Measurements from ENCODE around the gene MRM2. TPM values are rescaled to one million over a fixed set of nuclear protein-coding genes. Genes with fewer than 3 reads are reported as not detected.

Gene MRM2
- total RNA-seq, 2 experiments from 2014 or later = 28.7 to 32.1 TPM

DNA sequence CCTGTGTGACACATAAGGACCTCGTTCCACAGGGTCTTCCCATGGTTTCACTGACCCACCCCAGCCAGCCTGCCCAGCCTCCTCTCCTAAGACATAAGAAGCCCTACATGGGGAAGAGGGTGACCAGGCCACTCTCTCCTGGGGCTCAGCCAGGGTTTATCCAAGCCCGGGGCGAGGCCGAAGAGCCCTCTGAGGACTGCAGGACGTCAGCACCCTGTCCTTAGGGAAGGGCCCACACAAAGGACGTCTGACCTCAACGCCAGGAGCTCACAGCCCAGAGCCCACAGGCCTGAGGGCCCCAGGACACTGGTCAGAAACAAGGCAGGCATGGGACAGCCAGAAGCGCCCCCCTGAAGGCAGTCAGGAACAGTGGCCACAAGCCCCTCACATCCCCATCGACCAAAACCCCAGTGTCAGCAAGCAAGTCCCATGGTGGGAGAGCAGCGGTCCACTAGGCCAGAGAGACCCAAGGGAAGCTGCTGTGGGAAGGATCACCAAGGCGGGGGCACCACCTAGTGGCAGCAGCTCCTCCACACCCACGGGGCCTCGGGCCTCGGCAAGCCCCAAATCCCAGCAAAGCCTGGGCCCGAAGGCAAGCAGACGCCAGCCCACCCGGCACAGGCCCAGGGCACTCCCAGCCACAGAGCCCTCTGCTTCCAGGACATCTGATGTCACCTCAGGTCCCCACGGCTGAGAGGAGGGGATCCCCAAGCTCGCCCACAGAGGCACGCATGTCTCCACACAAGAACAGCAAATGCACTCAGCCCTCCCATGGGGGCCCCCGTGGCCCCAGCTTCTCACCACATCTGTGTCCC is 32.7 kb downstream of the MRM2 start:
- Mint-ChIP-seq H3K4me3 (no peak overlapping the region), H3K27me3 (no peaks in the 10 kb centered on the region), H3K27ac (no peak overlapping the region), H3K36me3 (ENCODE audit: low read depth) (peaks cover 16% of the 10 kb centered on the region), H3K9me3 (ENCODE audit: low read depth) (no peaks in the 10 kb centered on the region), H3K4me1 (peaks cover 4% of the 10 kb centered on the region)
- DNase-seq (peak; percentile 72), ATAC-seq (no peak)
- CTCF ChIA-PET = interaction anchor here (0.6 to 1.0 kb wide), 2 partner anchors 38 to 654 kb away, joined by 3 to 4 read pairs; no protein-coding TSS in a partner anchor
- POLR2A ChIA-PET = no interaction called here
- intact Hi-C loops (cut with DNase I, micrococcal nuclease) = loop anchor here in 1 of 2 experiments (1.0 to 5.0 kb wide), 3 partner anchors 107 to 630 kb away; no protein-coding TSS in a partner anchor

DNA sequence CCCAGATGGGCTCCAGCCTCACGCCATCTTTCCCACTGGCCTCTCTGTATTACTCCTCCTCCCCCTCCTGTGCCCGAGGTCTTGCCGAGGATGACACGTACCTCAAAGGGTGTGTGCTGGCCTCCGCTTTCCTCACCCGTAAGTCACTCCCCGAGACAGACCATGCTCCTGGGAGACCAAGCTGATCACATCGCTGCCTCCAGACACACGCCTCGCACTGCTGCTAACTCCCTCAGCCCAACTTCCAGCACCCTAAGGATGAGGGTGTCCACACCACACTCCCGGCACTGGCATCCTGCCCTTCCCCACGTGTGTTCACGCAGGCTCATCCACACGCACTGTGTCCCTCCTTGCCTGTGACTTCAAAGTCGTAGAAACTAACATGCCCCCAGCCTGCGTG is 33.3 kb downstream of the MRM2 start:
- ChIA-PET POLR2A (no interaction called here), CTCF (interaction anchor here (1.0 kb wide), 1 partner anchor 37 kb away, joined by 3 read pairs; no protein-coding TSS in a partner anchor)
- Mint-ChIP-seq H3K4me3 (no peak overlapping the region), H3K9me3 (ENCODE audit: low read depth) (no peaks in the 10 kb centered on the region), H3K4me1 (peaks cover 4% of the 10 kb centered on the region), H3K27ac (no peak overlapping the region), H3K27me3 (no peaks in the 10 kb centered on the region), H3K36me3 (ENCODE audit: low read depth) (peaks cover 11% of the 10 kb centered on the region)
- intact Hi-C loops (cut with DNase I, micrococcal nuclease) = loop anchor here in 1 of 2 experiments (1.0 to 5.0 kb wide), 3 partner anchors 106 to 629 kb away; no protein-coding TSS in a partner anchor
- DNase-seq (no peak), ATAC-seq (no peak)

DNA sequence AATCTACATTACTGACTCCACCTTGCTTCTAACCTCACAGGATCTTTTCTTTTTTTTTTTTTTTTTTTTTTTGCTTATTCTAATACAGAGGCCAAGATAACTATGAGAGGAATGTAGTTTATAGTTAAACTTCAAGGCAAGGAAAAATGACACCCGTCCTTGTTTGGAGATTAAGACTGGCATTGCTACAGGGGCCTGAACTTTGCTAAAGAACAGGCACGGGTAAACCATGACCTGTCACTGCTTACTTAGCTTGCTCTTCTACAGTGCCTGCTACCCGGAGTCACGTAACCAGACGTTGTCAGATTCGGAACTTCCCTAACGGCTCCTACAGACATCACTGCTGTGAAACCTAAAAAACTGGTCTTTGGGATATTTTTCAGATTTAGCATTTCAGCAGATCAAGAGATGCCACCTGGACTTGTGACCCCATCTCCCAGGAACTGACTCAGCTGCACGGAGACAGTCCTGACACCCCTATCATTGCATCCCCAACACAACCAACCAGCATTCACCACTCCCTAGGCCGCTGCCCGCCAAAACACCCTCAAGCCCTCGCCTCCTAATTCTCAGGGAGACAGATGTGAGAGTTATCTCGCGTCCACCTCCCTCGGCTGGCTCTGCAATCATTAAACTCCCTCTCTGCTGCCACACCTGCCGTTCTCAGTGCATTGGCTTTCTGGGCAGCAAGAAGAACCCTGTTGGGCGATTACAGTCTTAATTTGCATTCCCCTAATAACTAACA is 36.8 kb downstream of the MRM2 start:
- DNase-seq = no peak
- ATAC-seq = no peak
- intact Hi-C loops (cut with DNase I, micrococcal nuclease) = loop anchor here in 1 of 2 experiments (5.0 kb wide), 1 partner anchor 103 kb away; no protein-coding TSS in a partner anchor
- Mint-ChIP-seq H3K4me3 (no peak overlapping the region), H3K36me3 (ENCODE audit: low read depth) (peaks cover 8% of the 10 kb centered on the region), H3K4me1 (peaks cover 4% of the 10 kb centered on the region), H3K9me3 (ENCODE audit: low read depth) (no peaks in the 10 kb centered on the region), H3K27me3 (no peaks in the 10 kb centered on the region), H3K27ac (no peak overlapping the region)
- CTCF ChIA-PET = no interaction called here
- POLR2A ChIA-PET = no interaction called here

DNA sequence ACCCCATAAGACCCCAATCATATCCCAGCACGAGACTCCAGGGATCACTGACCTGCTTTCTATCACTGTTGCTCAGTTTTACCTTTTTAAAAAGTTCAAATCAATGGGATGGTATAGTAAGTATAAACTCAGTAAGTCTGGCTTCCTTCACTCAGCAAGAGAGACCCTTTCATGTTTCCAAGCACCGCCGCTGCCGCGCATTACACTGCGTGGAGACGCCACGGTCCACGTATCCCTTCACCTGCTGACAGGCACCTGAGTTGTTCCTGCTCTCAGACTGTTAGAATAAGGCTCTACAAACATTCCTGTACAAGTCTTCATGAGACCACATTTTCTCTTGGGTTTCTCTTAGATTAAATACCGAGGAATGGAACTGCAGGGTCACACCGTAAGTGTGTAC is 37.6 kb downstream of the MRM2 start:
- ChIA-PET POLR2A (no interaction called here), CTCF (interaction anchor here (1.2 kb wide), 1 partner anchor 9 kb away, joined by 4 read pairs; no protein-coding TSS in a partner anchor)
- no peaks in the 10 kb centered on the region for H3K27me3 Mint-ChIP-seq
- H3K36me3 Mint-ChIP-seq (ENCODE audit: low read depth) = peaks cover 8% of the 10 kb centered on the region
- no peak overlapping the region for H3K4me3 Mint-ChIP-seq
- intact Hi-C loops (cut with DNase I, micrococcal nuclease) = no loop called here
- no peak for ATAC-seq
- DNase-seq = no peak
- H3K27ac Mint-ChIP-seq = no peak overlapping the region
- H3K4me1 Mint-ChIP-seq = no peaks in the 10 kb centered on the region
- H3K9me3 Mint-ChIP-seq (ENCODE audit: low read depth) = no peaks in the 10 kb centered on the region

DNA sequence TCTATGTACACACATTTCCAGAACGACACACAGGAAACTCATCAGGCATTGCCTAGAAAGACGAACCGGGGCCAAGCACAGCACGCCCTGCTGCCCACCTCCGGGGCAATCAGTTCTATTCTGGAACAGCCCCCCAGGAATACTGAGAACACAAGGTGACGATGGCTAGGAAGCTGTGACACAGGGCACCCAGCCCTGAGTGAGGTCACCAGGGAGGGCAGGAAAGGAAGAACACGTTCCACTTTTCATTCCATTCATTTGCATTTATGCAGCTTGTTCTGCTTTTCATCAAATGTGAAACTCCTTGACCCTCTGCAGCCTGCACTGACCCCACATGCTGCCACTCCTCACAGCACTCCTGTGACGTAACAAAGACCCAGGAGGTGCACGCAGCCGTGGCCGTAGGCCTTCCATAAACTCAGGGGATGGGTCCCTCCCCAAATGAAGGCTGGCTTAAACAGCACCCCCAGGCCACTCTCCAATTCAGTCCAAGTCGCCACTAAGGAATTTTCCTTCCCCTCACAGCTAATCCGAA is 38.2 kb downstream of the MRM2 start:
- H3K36me3 Mint-ChIP-seq (ENCODE audit: low read depth) = peaks cover 8% of the 10 kb centered on the region
- POLR2A ChIA-PET = no interaction called here

DNA sequence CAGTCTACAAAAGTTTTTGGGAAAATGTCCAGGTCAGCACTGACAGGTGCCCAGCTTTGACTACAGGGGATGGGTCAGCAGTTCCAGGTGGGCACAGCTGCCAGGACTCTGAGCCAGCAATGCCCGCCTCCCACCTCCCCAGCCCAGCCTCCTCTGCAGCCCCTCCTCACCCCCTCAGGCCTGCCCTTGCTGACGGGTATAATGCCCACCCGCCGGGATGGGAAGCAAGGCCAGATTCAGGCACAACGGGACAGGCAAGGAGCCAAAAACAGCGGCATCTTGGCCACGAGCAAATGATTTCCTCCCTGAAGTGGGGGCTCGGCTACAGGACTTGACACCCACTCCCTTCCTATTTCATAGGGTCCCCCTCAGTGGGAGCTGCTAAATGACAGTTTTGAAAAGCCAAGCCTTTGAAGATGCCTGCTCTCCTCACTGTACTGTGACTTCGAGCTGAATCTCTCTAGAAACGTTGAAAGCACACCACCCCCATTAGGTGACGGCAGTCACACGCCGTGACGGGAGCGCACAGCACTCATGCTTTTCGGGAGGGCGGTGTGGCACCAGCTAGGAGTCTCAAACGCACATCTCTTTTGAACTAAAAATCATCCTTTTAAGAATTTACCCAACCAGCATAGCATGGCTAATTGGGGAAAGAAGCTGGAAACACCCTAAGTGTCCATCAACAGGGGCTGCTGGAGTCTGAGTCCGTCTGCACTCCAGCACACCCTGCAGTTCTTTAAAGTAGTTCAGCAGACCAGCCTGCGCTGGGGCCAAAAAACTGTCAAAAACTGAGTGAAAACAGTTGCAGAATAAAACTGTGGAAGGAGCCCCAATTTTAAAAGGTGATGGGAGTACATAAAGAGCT is 38.9 kb downstream of the MRM2 start:
- Mint-ChIP-seq H3K27ac (no peak overlapping the region), H3K9me3 (ENCODE audit: low read depth) (no peaks in the 10 kb centered on the region), H3K36me3 (ENCODE audit: low read depth) (peaks cover 8% of the 10 kb centered on the region), H3K4me1 (no peaks in the 10 kb centered on the region), H3K4me3 (no peak overlapping the region), H3K27me3 (no peaks in the 10 kb centered on the region)
- ChIA-PET CTCF (interaction anchor here (0.6 to 1.2 kb wide), 2 partner anchors 29 to 35 kb away, joined by 3 to 6 read pairs; partner anchors contain the start of gene MAD1L1), POLR2A (no interaction called here)
- no peak for DNase-seq
- intact Hi-C loops (cut with DNase I, micrococcal nuclease) = no loop called here
- no peak for ATAC-seq

More for the DNA sequence above, 38.2 kb downstream of the MRM2 start:
- intact Hi-C loops (cut with DNase I, micrococcal nuclease) = no loop called here
- ATAC-seq (no peak), DNase-seq (no peak)
- Mint-ChIP-seq H3K9me3 (ENCODE audit: low read depth) (no peaks in the 10 kb centered on the region), H3K4me3 (no peak overlapping the region), H3K27me3 (no peaks in the 10 kb centered on the region), H3K4me1 (no peaks in the 10 kb centered on the region), H3K27ac (no peak overlapping the region)
- CTCF ChIA-PET = interaction anchor here (0.6 to 1.2 kb wide), 3 partner anchors 9 to 35 kb away, joined by 3 to 6 read pairs (median 4); partner anchors contain the start of gene MAD1L1

DNA sequence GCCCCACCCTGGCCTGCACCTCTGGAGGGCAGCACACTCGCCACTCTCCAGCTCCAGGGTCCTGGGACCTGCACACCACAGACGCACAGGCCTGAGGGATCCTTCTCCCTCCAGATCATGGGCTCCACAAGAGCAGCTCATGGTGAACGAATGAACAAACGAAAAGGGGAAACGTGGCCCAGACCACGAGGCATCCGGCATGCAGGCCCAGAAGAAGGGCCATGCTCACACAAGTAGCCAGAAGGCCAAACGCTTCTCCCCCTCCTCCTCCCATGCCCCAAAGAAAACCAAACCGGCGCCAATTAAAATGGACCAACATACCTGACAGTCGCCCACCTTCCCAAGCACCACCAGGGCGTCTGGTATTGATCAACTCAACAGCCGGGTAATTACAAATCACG is 39.6 kb downstream of the MRM2 start:
- intact Hi-C loops (cut with DNase I, micrococcal nuclease) = no loop called here
- no peaks in the 10 kb centered on the region for H3K9me3 Mint-ChIP-seq (ENCODE audit: low read depth)
- H3K4me3 Mint-ChIP-seq = no peak overlapping the region
- H3K27me3 Mint-ChIP-seq = no peaks in the 10 kb centered on the region
- H3K36me3 Mint-ChIP-seq (ENCODE audit: low read depth) = peaks cover 11% of the 10 kb centered on the region
- no peak for ATAC-seq
- no peaks in the 10 kb centered on the region for H3K4me1 Mint-ChIP-seq
- no peak for DNase-seq
- CTCF ChIA-PET = interaction anchor here (0.9 kb wide), 1 partner anchor 12 kb away, joined by 3 read pairs; no protein-coding TSS in a partner anchor
- H3K27ac Mint-ChIP-seq = no peak overlapping the region
- POLR2A ChIA-PET = no interaction called here

DNA sequence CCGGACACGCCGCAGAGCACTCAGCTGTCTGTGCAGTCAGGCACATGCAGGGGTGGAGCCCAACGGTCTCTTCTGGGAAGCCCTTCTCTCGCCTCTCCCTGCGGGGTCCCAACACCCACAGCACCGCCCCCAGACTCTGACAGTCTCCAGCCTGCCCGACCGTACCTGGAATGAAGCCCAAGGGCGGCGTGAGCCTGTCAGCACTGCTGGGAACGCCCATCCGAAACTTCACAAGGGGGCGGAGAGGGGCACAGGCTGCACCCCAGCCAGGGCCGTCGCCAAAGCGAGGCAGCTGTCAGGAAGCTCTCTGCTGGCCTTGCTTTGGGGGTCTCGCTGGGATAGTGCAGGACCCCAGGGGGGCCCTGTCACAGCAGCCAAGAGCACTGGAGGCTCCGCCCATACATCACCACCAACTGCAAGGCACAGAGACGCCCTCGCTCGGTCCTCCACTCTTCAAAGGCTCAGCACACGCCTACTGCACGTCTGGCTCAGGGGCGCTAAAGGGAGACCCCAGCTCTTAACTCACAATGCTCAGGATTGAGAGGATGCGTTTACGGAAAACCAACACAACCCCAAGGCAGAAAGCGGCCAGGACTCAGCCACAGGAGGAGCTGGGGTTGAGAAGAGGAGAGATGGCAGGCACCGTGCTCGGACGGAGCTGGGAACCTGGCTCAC is 40.2 kb downstream of the MRM2 start:
- DNase-seq (no peak), ATAC-seq (no peak)
- Mint-ChIP-seq H3K27me3 (no peaks in the 10 kb centered on the region), H3K36me3 (ENCODE audit: low read depth) (peaks cover 13% of the 10 kb centered on the region), H3K27ac (no peak overlapping the region), H3K4me3 (no peak overlapping the region), H3K4me1 (no peaks in the 10 kb centered on the region), H3K9me3 (ENCODE audit: low read depth) (no peaks in the 10 kb centered on the region)
- CTCF ChIA-PET = interaction anchor here (0.9 kb wide), 1 partner anchor 11 kb away, joined by 3 read pairs; no protein-coding TSS in a partner anchor
- POLR2A ChIA-PET = no interaction called here
- intact Hi-C loops (cut with DNase I, micrococcal nuclease) = no loop called here

DNA sequence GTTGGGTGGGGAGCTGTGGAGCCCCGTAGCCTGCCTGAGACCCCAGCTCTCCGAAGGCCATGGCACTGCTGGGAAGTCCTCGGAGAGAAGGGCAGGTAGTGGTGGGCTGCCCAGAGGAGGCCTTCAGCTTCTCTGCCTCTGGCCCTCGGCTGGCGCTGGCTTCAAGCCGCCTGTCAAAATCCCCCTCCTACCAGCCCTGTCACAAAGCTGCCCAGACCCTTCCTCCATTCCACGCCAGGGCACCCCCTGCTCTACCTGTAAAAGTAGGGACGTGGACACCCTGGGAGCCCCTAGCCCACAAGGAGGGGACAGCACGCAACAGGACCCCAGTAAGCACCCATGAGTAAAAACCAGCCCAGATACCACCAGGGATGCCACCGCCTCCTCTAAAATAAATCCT is 40.9 kb downstream of the MRM2 start:
- Mint-ChIP-seq H3K27ac (no peak overlapping the region), H3K4me1 (no peaks in the 10 kb centered on the region), H3K27me3 (no peaks in the 10 kb centered on the region), H3K4me3 (no peak overlapping the region), H3K36me3 (ENCODE audit: low read depth) (peaks cover 20% of the 10 kb centered on the region), H3K9me3 (ENCODE audit: low read depth) (no peaks in the 10 kb centered on the region)
- POLR2A ChIA-PET = no interaction called here
- ATAC-seq (no peak), DNase-seq (no peak)
- intact Hi-C loops (cut with DNase I, micrococcal nuclease) = no loop called here
- CTCF ChIA-PET = no interaction called here

DNA sequence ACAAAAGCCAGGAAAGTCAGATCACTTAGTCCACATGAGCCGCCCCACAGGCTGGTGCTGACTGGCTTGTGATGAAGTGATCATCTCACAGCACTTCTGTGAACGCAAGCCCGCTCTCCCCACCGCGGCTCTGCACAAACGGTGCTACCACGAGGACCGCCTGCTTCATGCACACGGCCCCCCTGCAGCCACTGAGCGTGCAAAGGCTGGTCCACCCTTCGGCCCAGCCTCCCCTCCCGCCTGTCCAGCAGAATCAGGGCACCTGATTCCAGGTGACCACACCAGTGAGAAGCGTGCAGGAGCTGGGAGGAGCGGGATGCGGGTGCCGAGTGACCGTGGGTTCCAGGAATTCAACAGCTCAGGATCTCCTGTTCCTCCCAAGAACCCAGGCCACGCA is 41.4 kb downstream of the MRM2 start:
- no peak overlapping the region for H3K27ac Mint-ChIP-seq
- ChIA-PET CTCF (no interaction called here), POLR2A (no interaction called here)
- no peaks in the 10 kb centered on the region for H3K27me3 Mint-ChIP-seq
- H3K4me3 Mint-ChIP-seq = no peak overlapping the region
- H3K4me1 Mint-ChIP-seq = no peaks in the 10 kb centered on the region
- ATAC-seq (no peak), DNase-seq (no peak)
- intact Hi-C loops (cut with DNase I, micrococcal nuclease) = no loop called here
- H3K36me3 Mint-ChIP-seq (ENCODE audit: low read depth) = peaks cover 25% of the 10 kb centered on the region
- H3K9me3 Mint-ChIP-seq (ENCODE audit: low read depth) = no peaks in the 10 kb centered on the region
